GM15510 (cell line): ENCODE data around the gene CNN2.

Experiments used
- POLR2A ChIP-seq: IDR thresholded peaks from 3 replicates; pipeline ENCODE4 v1.6.1; 2011; ENCODE audit warnings: borderline replicate concordance; ENCODE audit not compliant: insufficient read length; ENCODE audit errors: extremely low read depth

Gene CNN2

GRCh38 chr19:1046836-1047695 is 20.7 kb downstream of the CNN2 start:
- no peak for TF ChIP-seq POLR2A

- no peak for TF ChIP-seq POLR2A
Observed at GRCh38 chr19:1047696-1048147, 21.3 kb downstream of the CNN2 start.

DNA sequence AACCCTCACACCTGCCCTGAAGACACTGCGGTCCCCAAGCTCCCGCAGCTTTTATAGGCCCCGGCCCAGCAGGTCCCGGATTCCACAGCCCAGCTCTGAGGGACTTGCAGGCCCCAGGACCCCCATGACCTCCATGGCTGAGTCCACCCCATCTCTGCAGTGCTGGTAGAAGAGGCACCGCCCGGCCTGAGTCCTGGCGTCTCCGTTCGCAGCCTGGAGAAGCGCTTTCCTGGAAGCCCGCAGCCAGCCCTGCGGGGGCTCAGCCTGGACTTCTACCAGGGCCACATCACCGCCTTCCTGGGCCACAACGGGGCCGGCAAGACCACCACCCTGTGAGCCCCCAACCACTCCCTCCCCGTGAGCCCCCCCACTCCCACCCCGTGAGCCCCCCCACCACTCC is 22.7 kb downstream of the CNN2 start:
- no peak for TF ChIP-seq POLR2A

DNA sequence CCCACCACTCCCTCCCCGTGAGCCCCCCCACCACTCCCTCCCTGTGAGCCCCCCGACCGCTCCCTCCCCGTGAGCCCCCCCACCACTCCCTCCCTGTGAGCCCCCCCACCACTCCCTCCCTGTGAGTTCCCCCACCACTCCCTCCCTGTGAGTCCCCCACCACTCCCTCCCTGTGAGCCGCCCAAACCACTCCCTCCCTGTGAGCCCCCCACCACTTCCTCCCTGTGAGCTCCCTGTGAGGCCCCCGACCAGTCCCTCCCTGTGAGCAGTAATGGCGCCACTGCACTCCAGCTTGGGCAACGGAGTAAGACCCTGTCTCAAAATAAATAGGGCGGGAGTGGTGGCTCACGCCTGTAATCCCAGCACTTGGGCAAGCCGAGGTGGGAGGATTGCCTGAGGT is 23.4 kb downstream of the CNN2 start:
- no peak for TF ChIP-seq POLR2A

DNA sequence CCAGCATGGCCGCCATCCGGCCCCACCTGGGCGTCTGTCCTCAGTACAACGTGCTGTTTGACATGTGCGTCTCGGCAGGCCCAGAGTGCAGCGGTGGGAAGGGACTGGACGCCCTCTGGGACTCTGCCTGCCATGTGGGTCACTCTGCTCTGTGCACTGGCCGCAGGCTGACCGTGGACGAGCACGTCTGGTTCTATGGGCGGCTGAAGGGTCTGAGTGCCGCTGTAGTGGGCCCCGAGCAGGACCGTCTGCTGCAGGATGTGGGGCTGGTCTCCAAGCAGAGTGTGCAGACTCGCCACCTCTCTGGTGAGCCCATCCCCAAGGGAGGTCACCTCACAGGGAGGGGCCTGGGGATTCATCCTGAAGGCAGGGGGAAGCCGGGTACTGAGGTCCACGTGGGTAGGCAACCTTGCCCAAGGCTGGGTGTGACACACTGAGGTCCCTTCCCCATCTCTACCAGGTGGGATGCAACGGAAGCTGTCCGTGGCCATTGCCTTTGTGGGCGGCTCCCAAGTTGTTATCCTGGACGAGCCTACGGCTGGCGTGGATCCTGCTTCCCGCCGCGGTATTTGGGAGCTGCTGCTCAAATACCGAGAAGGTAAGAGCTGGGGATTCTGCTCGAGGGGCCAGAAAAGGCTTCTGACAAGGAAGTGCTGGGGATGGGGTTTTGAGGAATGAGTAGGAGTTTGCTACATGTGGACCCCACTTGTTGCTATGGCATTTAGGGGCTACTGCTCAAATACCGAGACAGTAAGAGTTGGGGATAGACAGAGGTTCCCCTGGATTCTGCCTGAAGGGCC is 24.8 kb downstream of the CNN2 start:
- no peak for TF ChIP-seq POLR2A

- no peak for TF ChIP-seq POLR2A
Observed at GRCh38 chr19:1051791-1052190, 25.4 kb downstream of the CNN2 start.

- no peak for TF ChIP-seq POLR2A
Observed at GRCh38 chr19:1052349-1052975, 26.1 kb downstream of the CNN2 start.

DNA sequence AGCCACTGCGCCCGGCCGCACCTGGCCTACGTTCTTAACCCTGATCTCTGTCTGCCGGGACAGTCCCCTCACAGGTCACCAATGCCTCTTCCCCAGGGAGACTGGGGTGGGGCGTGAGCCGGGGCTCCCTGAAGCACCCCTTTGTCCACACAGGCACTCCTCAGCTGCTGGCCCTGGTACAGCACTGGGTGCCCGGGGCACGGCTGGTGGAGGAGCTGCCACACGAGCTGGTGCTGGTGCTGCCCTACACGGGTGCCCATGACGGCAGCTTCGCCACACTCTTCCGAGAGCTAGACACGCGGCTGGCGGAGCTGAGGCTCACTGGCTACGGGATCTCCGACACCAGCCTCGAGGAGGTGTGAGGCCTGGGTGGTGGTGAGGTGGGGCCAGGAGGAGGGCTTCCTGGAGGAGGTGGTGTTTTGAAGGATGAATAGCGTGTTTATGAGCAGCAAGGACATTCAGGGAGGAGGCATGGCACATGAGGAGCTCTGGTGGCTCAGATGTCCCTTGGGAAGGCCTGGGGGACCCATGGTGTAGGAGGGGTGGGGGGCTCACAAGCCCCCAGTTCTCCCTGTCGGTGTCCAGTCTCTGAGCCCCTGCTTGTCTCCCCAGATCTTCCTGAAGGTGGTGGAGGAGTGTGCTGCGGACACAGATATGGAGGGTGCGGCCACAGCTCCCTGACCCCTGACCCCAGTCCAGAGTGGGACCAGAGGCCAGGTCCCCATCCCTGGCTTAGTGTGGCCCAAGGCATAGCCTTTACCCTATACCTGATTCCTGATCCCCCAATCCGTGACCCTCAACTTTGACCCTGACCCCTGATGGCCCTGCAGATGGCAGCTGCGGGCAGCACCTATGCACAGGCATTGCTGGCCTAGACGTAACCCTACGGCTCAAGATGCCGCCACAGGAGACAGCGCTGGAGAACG is 27.0 kb downstream of the CNN2 start:
- no peak for TF ChIP-seq POLR2A

GRCh38 chr19:1054102-1055027 is 28.0 kb downstream of the CNN2 start:
- TF ChIP-seq POLR2A = no peak

DNA sequence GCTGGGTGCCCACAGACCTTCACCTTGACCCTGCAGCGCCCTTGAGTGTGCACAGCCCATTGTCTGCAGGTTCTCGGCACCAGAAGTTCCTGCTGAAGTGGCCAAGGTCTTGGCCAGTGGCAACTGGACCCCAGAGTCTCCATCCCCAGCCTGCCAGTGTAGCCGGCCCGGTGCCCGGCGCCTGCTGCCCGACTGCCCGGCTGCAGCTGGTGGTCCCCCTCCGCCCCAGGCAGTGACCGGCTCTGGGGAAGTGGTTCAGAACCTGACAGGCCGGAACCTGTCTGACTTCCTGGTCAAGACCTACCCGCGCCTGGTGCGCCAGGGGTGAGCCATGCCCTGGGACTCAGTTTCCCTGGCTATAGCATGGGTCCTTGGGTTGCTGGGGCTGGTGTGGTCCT is 28.6 kb downstream of the CNN2 start:
- TF ChIP-seq POLR2A = no peak

GRCh38 chr19:1055886-1056620 is 29.6 kb downstream of the CNN2 start:
- no peak for TF ChIP-seq POLR2A

GRCh38 chr19:1057176-1057855 is 30.9 kb downstream of the CNN2 start:
- TF ChIP-seq POLR2A = no peak

DNA sequence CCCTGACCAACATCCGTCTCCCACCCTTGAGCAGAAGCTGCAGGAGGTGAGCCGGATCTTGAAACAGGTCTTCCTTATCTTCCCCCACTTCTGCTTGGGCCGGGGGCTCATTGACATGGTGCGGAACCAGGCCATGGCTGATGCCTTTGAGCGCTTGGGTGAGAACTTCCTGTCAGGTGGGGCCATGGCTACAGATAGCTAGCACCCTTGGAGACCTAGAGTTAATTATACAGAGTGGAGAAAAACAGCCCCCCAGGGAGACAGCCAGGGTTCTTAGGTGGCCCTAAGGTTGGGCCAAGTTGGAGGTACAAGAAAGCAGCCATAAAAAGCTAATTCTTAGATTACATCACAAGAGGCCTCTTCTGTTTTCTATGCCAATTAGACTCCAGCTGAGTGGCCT is 31.7 kb downstream of the CNN2 start:
- TF ChIP-seq POLR2A = no peak

DNA sequence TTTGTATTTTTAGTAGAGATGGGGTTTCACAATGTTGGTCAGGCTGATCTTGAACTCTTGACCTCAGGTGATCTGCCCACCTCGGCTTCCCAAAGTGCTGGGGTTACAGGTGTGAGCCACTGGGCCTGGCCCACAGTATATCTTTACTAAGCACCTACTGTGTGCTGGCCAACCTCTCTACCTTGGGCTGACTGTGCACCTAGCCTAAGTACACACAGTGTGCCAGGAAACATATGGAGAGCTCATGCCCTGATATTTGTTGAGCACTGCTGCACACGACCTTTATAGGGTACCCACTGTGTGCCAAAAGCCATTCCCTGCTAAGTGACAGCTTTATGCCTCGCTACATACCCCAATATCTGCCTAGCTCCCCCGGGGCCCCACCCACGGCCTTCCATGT is 34.3 kb downstream of the CNN2 start:
- TF ChIP-seq POLR2A = no peak
